Pons (tissue), 1 donor: ENCODE results near the gene FOXP4.

Experiments used
- DNase-seq: peaks from one replicate; pipeline ENCODE4 v3.0.0-alpha.2; 2016; ENCODE audit warnings: low spot score

Gene FOXP4

GRCh38 chr6:41545703-41546474, at the start of gene FOXP4:
Gene FOXP4 (plus strand): TSS chr6:41546381. CDS start chr6:41565761, 19,380 bp downstream.
- peak; percentile 90 for DNase-seq

- DNase-seq, result no peak
Measured at GRCh38 chr6:41497573-41497972, 48.6 kb upstream of the FOXP4 start.

- no peak for DNase-seq
Measured at GRCh38 chr6:41497994-41498393, 48.2 kb upstream of the FOXP4 start.

- DNase-seq, result no peak
Measured at GRCh38 chr6:41498968-41499599, 47.1 kb upstream of the FOXP4 start.

GRCh38 chr6:41500561-41500960, 45.6 kb upstream of the FOXP4 start:
- no peak for DNase-seq

- DNase-seq, result no peak
Measured at GRCh38 chr6:41502566-41502916, 43.6 kb upstream of the FOXP4 start.

- DNase-seq, result no peak
Measured at GRCh38 chr6:41502917-41503671, 43.1 kb upstream of the FOXP4 start.

GRCh38 chr6:41503827-41504465, 42.2 kb upstream of the FOXP4 start:
- no peak for DNase-seq

GRCh38 chr6:41504466-41505121, 41.6 kb upstream of the FOXP4 start:
- DNase-seq, result no peak

GRCh38 chr6:41505122-41506049, 40.8 kb upstream of the FOXP4 start:
- DNase-seq, result peak; percentile 33

- no peak for DNase-seq
Measured at GRCh38 chr6:41508479-41508878, 37.7 kb upstream of the FOXP4 start.

GRCh38 chr6:41509580-41509979, 36.6 kb upstream of the FOXP4 start:
- DNase-seq, result no peak

GRCh38 chr6:41511443-41512060, 34.6 kb upstream of the FOXP4 start:
- DNase-seq, result no peak

GRCh38 chr6:41512146-41512701, 34.0 kb upstream of the FOXP4 start:
- DNase-seq, result no peak

- DNase-seq, result no peak
Measured at GRCh38 chr6:41515995-41516394, 30.2 kb upstream of the FOXP4 start.

- DNase-seq, result no peak
Measured at GRCh38 chr6:41518118-41518517, 28.1 kb upstream of the FOXP4 start.

- no peak for DNase-seq
Measured at GRCh38 chr6:41519305-41519744, 26.9 kb upstream of the FOXP4 start.

GRCh38 chr6:41519745-41520699, 26.2 kb upstream of the FOXP4 start:
- no peak for DNase-seq
